Central memory CD4-positive, alpha-beta T cell (primary cell): ENCODE measurements around the gene PARVB.

Source experiments
- DNase-seq: peaks from one replicate; pipeline ENCODE4 v3.0.0; 2022

PARVB gene

DNA sequence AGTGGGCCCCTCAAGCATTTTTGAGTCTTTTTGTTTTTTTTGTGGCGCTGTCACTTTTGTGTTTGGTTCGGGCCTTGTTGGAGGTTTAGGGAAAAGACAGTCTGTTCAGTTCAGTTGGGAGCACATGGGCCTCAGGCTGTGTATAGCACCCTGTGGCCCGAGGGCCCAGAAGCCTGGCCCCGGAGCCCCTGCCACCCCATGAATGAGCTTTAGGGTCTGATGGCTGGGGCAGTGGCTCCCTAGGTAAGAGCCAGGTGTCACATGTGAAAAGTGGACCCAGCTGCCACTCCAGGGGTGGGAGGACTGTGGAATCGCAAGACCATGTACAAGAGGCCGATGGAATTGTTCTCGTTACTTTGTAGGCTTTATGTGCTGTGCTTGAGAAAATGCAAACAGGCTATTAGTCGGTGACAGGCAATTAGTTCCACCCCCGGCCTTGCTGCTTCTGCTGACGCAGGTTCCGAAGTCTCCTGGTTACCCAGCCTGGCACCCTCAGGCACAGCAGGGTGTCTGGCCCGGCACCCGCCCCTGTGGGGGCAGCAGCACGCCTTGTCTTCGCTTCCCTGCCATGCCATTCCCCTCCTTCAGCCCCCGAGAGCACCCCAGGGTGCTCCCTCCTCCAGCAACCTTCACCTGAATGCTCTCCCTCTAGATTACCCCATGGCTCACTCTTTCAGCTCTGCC, 118.5 kb downstream of the PARVB start:
- no peak for DNase-seq

DNA sequence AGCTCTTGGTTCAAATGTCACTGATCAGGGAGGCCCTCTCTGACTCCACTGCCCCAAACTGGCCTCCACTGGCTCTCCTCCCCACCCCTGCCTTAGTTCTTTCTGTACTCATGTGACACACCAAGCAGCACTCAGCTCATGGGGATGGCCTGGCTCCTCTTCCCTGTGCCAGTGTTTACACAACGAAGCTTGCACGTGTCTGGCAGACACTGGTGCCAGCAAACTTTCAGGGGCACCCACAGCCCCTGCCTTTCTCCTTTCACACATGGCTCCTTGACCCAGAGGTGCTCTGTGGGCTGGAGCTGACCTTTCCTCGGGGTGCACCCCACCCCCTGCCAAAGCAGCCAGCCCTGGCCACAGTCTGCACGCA, 119.0 kb downstream of the PARVB start:
- no peak for DNase-seq

DNA sequence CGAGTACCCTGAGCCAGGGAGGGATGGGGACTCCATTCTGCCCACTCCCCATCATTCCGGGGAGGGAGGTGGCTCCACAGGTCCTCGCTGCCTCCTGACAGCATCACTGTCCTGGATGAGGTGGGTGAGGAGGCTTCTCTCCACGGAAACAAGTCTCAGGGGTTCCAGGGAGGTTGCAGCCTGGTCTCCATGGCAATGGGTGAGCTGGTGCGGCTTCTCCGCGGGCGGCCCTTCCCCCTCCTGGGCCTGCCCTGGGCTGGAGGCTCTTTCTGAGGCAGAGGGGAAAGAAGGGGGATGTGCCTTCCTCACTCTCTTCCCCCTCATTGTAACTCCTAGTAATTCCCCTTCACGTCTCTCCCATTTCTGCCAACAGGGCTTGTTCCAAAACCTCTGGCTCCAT, 119.5 kb downstream of the PARVB start:
- DNase-seq: no peak

DNA sequence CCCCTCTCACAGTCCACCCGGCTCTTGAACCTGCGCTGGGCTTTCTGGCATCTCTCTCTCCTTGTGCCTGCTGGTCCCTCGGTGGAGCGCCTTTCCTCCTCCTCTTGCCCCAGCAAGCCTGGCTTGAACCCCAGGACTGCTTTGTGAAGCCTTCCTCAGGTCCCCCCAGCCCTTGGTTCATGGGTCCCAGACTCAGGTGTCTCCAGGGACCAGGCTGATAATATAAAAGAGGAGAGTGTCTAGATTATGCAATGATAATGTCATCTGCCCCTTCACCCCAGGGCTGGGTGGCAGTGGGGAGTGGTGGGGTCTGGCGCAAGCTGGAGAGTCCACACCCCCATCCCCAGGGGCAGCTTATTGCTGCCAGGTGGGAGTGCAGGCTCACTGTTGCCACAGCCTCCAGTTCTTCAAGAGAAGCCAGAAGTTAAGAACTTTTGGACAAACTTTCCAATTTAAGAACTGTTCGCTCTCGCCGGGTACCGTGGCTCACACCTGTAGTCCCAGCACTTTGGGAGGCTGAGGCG, 120.0 kb downstream of the PARVB start:
- DNase-seq: no peak

DNA sequence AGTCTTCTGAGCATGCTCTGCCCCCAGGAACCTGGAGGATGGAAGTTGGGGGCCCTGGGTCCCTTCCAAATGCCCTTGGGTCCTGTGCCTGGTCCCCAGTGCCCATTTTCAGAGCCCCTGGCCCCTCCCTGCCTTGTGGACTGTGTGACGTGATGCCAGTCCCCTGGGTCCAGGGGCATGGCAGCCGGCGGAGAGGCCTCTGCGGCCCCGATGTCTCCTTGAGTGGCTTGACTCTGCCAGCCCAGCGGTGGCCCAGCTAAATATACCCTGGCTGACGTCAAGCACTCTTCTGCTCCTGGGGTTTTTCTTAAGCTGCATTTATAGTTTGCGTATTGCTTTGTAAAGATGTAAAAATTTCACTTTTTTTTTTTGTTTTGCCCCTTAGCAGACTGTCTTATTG, 121.4 kb downstream of the PARVB start:
- no peak for DNase-seq

DNA sequence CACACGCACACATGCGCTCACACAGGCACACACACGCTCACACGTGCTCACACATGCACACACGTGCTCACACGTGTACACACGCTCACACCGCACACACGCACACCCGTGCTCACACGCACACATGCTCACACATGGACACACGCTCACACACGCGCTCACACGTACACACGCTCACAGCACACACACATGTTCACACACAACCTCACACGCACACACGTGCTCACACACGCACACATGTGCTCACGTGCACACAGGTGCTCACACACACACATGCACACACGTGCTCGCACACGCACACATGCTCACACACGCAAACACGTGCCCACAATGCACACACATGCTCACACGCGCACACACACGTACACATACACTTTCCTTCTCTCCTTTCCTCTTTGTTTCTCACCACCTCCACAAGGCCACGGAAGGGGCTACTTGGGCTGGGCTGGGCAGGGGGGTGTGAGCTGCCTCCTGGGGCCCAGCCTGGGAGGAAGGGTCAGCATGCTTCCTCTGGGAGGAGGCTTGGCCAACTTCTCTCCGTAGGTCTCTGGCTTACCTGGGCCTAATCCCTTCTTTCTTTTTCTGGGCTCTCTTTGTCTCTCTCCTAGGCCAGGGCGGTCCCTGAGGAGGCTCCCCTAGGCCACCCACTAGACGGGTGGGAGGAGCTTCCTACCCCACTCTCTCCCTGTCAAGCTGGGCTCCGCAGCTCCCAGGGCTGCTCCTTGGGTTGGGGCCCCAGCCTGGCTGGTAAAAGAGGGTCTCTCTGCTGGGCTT, 122.2 kb downstream of the PARVB start:
- no peak for DNase-seq

DNA sequence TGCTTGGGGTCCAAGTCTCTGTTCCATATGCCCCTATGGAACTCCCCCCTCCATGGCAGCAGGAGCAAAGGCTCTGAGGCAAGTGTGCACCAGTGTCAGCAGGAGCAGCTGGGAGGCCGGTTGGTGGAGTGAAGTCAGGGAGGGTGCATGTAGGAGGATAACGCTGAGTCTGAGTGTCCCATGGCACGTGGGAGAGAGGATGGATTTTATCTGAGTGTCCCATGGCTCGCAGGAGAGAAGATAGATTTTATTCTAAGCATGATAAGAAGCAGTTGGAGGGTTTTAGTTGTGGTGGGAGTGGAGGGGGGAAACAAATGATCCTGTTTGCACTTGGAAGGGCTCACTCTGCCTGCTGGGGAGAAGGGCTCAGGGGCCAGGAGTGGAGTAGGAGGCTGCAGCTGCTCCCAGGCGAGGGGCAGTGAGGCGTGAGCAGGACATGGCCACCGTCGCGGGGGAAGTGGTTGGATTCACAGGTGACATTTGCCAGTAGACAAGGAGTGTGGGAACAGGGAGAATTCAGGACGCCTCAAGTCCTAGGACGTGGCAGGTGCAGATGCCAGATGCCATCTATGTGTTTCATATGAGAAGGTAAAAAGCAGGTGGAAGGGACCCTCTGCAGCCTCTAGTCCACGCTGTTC, 123.0 kb downstream of the PARVB start:
- no peak for DNase-seq

DNA sequence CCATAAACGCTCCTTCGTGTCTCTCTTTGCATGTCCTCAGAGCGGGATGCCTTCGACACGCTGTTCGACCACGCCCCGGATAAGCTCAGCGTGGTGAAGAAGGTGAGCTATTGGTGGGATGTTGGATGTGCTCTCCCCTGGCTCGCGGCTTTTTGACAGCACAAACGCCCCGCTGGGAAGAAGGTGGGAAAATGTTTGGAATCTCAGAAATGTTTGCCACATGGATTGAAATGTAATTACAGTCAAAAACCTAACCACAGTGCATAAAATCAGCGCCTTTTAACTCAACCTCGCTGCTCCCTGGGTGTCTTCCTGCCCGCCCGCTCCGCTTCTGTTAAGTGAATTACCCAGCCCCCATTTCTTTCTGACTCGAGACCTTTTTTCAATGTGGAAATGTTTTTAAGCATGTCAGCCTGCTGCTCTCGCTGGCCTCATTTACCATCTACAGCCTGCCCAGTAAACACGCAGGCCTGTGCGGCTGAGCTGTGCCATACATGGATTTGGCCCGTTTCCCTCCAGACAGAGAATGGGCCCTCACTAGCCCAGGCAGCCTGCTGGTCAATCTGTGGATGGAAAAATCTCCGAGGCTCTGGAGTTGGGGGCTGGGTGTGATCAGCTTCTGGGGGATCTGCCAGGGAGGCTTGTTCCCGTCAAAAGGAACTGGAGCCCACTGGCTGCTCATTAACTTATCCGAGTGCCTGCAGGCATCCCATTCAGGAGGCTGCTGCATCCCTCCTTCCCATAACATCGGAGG, 123.9 kb downstream of the PARVB start:
- no peak for DNase-seq

DNA sequence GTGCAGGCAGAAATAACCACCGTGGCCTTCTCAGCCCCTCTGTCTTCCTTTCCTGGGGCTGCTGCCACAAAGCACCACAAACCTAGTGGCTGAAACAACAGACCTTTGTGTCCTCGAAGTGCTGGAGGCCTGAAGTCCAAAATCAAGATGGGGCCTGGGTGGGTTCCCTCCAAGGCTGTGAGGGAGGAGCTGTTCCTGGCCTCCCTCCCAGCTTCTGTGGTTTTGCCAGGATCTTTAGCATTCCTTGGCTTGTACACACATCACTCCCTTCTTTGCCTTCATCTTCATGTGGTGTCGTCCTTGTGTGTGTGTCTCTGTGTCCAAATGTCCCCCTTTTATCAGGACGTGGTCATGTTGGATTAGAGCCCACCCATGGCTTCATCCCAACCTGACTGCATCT, 127.6 kb downstream of the PARVB start:
- no peak for DNase-seq

DNA sequence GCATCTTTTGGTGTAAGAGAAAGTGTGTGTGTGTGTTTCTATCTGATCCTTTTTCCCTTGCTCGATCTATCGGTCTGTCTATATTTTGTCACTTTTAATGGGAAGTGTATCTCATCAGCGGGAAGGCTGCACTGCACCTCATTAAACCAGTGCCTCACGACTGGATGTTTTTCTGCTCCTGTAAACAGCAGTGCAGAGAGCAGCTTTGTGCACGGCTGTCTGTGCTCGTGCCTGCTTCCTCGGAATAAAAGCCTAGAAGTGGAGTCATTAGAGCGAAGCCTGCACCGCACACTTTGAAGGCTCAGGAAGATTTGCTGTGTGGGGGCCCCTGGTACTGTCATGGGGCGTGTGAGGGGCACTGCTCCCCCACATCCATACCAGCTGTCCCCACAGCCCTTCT, 129.6 kb downstream of the PARVB start:
- no peak for DNase-seq

DNA sequence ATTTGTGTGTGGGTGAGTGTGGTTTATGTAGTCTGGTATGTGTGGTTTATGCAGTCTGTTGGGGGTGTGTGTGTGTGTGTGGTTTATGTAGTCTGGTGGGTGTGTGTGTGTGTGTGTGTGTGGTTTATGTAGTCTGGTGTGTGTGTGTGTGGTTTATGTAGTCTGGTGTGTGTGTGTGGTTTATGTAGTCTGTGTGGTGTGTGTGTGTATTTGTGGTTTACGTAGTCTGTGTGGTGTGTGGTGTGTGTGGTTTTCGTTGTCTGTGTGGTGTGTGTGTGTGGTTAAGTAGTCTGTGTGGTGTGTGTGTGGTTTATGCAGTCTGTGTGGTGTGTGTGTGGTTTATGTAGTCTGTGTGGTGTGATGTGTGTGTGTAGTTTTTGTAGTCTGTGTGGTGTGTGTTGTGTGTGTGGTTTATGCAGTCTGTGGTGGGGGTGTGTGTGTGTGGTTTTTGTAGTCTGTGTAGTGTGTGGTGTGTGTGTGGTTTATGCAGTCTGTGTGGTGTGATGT, 130.4 kb downstream of the PARVB start:
- DNase-seq: no peak

DNA sequence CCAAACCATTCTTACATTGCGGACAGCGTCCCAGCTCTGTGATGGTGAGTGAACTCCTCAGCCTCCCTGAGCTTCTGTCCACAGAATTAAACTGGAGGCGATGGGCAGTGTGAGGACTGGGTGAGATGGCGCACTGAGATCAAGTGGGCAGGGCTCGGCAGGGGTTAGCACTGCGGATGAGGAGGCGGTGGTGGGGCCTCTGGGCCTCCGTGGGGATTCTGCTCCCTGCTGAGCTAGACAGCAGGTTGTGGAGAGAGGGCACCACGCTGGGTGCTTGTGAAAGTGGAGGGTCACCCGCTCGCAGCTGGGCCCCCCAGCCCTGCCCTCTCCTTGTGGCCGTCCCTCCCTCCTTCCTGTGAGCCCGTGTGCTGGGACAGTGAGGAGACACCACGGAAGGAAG, 131.0 kb downstream of the PARVB start:
- no peak for DNase-seq

DNA sequence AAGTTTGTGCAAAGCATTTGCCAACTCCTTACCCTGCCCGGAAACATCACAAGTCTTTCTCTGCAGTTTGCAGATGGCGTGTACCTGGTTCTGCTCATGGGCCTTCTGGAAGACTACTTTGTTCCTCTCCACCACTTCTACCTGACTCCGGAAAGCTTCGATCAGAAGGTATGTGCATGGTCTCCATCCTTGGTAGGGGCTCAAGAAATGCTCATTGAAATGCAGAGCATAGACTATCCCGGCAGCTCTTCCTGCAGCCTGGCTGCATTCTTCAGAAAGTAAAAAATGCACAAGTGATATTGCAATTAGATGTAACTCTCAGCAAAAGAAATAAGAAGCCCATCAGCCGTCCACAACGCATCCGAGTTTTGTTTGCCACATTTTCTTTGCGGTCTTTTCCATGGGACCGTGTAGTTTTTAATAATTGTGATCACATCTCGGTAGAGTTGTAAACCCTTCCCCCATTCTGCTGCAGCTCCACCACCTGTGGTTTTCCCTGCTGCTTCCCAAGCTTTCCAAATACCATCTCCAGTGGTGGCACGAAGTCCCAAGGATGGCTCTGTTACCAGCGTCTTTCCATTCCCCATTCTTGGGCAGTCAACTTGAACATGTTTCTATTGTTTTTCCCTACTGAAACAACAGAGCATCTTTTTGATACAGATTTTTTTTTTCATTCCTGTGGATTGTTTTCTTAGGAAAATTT, 134.0 kb downstream of the PARVB start:
- DNase-seq: no peak

DNA sequence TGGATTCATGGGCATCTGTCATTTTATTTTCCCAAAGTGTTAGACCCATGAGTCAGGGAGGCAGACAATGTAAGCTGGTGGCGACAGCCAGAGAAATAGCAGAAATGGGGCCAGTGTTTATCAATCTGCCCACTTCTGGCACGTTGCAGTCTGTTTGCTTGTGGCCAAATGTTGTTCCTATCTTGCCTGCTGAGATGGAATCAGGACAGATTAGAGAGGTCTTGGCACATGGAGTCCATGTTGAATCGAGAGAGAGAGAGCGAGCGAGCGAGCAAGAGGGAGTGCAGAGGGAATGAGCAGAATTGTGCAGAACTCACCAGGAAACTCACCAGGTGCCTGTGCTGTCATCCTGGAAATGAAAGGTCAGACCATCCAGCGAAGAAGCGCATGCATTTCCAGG, 134.7 kb downstream of the PARVB start:
- no peak for DNase-seq

DNA sequence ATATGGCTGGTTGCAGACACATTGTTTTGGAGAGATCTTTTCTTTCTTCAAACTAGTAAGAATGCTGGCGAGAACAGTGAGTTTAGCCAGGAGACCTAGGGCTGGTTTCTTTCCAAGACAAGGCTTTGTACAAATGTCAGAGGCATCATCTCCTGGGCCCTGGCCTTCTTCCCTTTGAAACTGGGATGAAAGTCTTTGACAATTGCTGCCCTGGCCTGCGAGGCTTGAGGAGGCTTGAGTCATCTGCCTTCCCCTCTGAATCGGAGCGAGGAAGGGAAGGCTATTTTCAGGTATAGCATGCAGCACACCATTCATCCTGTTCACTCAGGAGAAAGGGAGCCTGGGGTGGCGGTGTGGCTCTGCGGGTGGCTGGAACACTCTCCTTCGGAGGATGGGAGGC, 135.1 kb downstream of the PARVB start:
- DNase-seq: no peak

DNA sequence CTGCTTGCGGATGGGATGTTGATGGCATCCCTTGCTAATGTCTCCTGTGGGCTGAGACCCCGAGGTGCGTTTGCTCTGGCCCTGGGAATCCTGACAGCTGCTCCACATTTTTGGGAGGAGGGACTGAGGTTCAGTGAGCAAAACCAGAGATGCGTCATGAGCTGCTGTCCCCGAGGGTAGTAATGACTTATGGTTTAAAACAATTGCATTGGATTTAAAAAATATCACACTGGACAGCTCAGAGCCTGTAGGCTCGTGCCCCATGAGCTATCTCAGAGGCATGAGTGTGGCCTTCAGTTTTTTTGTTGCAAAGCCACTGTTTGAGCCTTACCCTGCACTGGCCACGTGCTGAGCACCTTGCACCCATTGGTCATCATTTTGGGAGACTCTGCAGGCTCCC, 135.7 kb downstream of the PARVB start:
- no peak for DNase-seq

DNA sequence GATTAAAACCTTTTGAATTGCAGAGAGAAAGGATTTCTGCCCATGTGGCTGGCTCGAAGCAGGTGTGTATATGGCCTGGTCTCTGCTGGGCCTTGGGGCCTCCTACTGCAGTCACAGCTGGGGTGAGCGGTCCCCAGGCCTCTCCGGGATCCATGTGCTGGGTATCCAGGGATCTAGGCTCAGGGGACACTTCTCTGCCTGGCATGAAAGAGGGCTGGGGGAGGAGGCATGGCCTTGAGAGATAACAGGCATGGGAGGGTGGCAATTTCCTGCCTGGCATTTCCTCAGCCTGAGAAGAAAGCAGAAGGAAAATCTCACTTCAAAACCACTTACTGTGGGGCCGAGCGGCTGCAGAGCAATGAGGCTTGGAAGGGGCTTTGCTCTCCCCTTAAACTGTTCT, 136.3 kb downstream of the PARVB start:
- no peak for DNase-seq

DNA sequence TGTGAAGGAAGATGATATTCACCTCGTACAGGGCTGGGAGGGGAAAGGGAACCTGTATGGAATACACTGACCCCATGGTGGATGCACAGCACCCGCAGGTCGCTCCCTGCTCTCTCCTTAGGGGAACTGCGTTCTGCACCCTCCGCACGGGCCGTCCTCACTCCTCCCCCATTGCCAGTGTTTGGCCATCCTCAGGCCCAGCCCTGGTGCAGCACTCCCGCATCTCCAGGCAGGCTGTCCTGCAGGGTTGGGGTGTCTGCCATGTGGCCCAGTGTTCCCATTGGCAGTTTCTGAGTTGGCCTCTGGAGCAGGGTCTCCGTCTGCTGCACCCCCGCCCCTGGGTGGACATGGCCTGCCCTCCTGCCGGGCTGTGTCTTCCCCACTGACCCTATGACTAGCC, 137.6 kb downstream of the PARVB start:
- DNase-seq: no peak

DNA sequence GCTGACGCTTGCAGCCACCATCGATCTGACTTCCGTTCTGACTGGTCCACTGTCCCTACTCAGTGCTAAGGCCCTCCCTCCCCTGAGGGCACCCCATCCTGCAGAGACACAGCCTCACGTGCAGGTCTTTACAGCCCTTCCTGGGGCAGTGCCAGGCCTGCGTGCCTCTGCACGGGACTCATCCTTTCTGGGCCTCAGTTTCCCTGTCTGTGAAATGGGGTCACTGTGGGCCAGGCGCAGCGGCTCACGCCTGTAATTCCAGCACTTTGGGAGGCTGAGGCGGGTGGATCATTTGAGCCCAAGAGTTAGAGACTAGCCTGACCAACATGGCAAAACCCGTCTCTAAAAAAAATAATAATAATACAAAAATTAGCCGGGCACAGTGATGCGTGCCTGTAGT, 138.9 kb downstream of the PARVB start:
- DNase-seq: no peak

DNA sequence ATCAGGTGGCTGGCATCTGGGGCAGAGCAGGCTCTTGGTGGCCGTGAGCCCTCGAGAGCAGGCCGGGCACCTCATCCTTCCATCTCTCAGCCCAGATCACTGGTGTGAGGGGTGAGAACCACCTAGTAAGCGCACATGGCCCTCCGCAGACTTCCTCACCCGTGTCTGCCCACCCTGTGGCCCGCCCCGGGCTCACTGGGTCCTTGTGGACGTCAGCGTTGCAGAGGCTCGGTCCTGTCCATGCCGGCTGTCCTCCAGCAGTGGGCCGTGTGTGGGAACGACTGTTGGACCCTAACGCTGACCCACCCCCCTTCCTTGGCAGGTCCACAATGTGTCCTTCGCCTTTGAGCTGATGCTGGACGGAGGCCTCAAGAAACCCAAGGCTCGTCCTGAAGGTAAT, 139.4 kb downstream of the PARVB start:
- DNase-seq: no peak

DNA sequence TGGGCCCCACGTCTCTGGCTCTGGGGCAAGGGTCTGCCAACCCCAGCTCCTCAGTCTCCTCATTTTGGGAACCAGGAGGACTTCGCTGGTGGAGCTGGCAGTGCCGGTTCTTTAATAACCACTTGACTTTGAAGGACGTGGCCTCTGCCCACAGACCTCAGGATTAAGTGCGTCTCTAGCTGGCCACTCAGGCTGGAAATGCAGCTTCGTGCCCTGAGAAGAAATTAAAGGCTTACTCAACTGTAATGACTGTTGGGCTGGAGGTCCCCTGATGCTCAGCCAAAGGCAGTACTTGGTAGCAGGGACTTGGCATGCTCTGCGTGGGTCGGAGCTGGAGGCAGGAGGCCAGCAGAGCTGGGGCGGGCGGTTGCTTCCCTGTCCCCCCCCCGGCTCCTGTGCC, 139.9 kb downstream of the PARVB start:
- no peak for DNase-seq

DNA sequence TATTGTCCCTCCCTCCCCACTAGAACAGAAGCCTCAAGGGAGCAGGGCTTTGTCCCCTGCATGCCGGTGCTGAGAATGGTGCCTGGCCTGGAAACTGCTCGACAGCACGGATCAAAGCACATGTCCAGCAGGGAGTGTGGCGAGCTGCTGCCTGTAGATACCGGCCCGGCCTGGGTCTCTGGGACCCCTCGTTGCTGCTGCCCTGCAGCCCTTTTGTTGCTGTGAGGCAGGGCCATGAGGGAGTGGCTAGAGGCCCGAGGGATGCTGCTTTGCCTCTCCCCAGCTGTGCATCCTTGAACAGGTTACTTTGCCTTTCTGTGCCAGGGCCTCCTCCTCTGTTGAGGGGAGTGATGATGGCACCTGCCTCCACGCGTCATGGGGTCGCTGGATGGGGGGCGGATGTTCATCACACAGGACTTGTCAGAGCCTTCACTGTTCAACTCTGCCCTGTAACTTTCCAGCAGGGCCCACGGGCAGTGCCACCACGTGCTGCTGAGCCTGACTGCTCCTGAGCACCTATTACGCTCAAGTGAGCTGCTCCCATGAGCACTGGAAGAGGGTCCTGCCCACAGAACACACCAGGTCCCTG, 141.3 kb downstream of the PARVB start:
- no peak for DNase-seq
